Smooth muscle cell of the brain vasculature (primary cell): ENCODE data around the gene PHF21A.
A peak's percentile ranks its signal among the peaks of the same experiment; 100 is the strongest.
"Not testable (repeated sequence)": the region's sequence is repeated elsewhere in the genome, so short reads cannot be mapped to it uniquely, and the experiment has no call there.

Experiments used
- DNase-seq: peaks from one replicate; pipeline ENCODE4 v3.0.0-alpha.2; 2012; ENCODE audit warnings: low read depth, low spot score

Gene PHF21A

DNA sequence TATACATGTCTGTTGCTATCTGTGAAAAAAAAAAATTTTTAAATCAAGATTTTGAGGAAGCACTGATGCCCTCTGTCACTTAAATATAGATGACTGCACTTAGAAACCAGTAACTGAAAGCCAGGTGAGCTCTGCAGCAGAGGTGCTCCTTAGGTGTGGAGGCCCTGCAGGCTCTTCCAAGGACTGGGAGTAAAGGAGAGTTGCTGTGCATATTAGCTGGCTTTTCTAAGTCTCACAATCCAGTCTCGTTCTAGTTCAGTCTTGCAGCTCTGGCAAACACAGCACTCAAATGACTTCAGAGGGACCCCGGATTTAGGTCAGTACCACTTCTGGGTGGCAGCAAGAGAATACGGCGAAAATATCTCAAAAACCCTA is 137.8 kb downstream of the PHF21A start:
- DNase-seq = no peak

DNA sequence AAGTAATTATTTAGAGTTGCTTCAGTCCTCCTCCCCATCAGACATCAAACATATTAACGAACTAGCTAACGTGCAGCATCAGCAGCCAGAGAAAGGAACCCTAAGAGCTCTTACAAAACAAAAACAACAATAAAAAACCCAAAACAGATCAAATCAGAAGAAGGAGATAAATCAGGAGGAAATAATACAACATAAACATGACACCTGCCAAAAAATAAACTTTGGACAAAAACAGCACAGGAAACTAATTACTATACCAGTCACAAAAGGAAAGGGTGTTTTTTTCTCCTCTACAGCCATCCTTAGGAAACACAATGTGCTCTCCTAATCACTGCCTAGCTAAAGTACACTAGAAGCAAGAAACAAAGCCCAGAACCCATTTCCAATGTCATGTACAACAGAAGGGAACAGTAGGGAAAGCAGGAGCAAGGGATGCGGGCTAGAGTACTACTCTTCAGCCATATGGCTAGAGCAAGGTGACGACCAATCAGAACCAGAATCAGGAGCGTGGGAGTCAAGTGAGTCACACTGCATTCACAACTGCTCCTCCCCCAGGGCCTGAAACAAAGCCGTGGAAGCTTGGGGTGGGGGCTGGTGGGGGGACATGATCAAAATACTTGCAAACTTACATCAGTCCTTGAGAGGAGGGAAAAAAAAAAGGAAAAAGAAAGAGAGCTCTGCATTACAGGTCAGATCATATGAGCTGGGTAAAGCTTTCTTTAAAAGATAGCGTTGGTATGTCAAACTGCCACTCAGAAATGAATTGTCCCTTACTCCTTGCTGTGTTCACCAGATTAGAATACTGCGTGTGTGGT is 138.4 kb downstream of the PHF21A start:
- DNase-seq = no peak

DNA sequence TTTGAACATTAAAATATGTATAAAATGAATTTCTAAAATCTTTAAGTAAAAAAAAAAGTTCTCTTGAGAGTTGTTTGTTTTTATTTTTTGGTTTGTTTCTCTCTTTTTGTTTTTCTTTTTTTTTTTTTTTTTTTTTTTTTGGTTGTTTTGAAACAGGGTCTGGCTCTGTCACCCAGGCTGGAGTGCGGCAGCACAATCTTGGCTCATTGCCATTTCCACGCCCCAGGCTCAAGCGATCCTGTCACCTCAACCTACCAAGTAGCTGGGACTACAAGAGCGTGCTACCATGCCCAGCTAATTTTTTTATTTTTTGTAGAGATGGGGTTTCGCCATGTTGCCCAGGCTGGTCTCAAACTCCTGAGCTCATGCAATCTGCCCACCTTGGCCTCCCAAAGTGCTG is 139.4 kb downstream of the PHF21A start:
- not testable (repeated sequence) for DNase-seq

DNA sequence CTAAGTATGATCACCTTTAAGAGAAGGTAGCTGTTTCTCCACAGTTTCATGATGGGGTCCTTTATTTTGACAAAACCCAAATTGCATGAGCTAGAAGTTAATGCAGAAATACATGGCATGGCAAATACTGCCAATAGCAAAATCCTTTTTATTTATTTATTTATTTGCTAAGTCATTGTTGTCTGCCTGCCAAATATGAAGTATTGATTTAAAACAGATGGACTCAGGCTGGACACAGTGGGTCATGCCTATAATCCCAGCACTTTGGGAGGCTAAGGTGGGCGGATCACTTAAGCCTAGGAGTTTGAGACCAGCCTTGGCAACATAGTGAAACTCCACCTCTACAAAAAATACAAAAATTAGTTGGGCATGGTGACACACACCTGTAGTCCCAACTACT is 146.4 kb downstream of the PHF21A start:
- DNase-seq = no peak

DNA sequence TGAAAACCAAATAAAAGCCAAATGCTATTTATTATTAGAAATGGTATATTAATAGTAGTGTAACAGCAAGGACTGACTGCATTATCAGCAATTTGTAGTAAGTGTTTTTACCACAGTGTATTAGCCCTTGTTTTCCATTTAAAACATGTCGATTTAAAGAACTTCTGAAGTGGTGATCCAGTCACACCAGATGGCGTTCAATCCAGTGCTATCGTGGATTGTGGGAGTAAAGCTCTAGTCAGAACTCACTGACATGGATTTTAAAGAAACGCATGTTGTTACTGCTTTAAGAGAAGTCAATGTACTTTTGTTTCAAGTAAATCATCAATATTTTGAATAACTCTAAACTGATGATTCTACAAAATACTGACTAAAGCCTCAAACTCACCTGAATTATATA is 147.7 kb downstream of the PHF21A start:
- no peak for DNase-seq

DNA sequence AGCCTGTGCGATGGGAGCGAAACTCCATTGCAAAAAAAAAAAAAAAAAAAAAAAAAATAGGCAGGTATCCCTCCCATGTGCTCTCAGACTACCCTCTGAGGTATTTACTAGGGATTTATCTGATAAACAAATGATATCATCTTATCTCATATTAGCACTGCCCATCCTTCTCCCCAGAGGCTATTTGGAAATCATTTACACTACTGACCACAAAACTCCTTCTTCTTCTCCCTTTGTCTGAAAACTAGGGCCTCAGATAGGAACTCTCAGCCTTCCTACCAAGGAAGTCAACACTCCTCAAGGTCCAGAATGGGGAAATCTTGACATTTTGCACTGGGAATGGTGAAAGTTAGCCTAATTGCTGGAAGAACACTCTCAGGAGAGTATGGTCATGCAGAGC is 152.4 kb downstream of the PHF21A start:
- no peak for DNase-seq

DNA sequence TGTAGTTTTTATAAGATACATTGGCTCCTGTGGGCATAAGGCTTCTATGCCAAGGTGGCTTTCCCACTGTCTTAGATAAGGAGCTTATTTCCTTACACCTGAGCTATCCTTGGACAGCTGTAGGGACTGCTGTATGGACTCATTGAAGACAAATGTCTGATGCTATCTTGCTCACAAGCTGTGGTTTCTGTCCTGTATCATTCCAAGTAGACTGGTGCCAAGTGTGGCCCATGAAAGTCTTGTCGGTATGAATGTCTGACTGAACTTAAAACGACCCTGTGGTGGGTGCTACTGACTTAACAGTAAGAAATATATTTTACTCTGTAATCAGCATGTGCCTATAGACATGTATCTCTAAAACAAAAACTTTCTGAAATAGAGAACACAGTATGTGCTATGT is 153.7 kb downstream of the PHF21A start:
- DNase-seq = no peak

DNA sequence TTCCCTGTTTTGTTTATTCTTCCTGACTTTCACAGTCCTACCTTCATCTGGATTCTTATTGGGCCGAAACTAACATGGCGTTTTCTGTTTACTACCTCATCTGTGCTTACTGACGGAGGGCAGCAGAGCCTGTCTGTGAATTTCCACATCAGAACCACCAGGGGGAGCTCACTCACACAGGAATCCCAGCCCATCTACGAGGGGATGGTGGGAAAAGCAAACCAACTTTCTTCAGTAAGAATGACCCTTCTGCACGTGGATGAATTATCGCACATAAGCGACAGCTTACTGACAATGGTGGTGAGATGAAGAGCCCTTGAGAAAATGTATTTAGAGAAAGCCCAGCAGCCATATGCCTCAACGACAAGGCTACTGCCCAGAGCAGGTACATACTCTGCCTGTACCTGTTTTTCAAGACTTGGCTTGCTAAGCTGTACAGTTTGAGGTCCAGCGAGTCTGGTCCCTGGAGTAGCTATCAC is 156.3 kb downstream of the PHF21A start:
- DNase-seq = peak; percentile 49

DNA sequence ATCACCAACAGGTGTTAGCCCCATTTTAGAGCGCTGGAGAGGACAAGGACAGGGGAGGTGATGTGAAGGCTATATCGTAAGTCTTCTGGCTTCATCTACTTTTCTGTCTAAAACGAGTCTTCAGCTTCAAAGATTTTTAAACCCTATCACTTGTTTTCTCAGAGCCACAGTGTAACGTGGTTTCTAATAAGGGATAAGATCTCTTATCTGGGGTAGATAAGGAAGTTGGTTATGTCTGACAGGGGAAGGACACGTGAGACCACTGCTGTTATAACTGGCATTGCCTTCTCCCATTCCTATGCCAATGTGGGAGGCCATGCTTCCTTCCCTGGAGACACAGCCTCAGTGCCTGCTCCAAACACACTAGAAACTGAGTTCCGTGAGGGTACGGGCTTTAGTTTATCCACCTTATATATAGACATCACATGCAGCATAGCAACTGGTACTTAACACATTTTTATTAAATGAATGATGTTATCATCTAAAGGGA is 159.5 kb downstream of the PHF21A start:
- DNase-seq = no peak

DNA sequence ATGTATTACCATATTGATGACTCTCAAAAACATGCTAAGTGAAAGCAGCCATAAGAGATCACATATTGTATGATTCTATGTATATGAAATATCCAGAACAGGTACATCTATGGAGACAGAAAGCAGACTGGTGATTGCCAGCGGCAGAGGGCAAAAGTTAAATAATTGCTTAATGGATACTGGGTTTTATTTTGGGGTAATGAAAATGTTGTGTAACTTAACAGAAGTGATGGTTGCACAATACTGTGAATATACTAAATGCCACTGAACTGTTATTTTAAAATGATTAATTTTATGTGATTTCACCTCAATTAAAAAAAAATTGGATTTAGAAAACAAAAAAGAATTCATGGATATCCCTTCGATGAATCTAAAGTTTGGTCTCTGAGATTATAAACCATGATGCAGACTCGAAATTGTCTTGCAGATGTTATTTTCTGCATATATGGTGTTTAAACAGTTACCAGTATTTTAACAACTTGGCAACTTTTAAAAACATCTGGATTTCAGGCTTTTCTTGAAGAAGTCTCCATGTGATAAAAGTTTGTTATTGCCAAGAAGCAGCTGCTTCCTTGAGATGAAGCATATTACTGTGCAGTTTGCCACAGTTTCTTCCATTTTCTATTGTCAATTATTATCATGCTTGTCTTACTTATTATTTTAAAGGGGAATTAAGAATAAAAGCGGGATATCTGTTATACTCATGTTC is 160.7 kb downstream of the PHF21A start:
- no peak for DNase-seq

DNA sequence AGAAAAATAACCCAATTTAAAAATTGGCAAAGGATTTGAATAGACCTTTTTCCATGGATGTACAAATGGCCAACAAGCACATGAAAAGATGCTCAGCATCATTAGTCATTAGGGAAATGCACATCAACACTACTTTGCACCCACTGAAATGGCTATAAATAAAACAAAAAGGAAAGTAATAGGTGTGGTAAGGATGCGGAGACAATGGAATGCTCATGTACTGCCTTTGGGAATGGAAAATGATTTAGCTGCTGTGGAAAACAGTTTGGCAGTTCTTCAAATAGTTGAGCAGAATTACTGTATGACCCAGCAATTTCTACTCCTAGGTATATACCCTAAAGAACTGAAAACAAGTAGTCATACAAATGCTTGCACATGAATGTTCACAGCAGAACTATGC is 161.4 kb downstream of the PHF21A start:
- DNase-seq = no peak

DNA sequence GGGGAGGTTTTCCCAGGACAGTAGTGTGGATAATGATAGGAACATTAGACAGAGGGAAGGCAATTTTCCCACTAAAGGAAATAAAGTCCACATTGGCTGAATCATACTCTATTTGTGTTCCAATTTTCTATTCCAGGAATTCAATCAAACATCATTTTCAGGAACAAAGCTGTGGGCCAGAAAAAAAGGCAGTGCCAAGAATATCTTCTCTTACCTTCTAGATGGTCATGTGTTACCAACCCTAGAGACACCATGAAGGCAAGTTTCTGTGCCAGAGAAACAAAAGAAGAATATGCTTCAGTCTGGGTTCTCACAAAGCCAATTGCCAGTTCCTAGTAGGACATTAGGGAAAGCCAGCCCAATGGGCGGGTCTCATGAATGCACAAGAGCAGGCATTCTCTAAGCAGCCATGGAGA is 171.3 kb downstream of the PHF21A start:
- DNase-seq = no peak

DNA sequence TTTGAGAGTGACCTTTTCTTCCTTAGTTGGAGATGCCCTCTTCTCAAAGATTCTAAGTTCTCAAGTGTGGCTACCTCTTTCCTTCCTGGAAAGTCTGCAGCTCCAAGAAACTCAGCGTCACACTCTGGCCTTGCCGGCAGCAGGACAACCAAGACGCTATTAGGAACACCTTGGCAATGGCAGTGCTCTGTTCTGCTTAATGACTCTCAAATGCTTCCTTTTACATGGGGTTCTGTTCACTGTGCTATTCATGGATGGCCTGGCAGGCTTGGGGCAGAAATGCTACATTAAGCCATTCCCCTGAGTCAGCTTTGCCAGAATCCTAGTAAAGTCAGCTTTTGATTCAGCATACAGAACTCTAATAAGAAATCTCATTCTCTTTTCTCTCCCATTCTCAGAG is 172.9 kb downstream of the PHF21A start:
- no peak for DNase-seq

DNA sequence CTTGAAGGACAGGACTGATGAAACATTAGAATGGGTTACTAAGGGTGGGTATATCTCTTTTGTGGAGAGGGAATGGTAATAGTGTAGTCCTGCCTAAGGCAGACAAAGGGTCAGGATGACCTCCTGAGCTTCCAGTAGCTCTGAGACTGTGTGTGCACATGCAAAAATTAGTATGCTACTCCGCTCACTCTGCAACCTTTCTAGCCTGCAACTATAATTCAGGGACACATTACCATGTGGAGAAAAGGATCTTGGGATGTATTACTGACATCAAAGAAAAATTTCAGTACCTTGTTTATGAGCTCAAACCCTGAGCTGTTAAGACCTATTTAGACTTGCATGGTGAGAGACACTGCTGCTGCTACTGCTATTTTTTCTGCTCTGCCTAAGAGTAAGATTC is 173.4 kb downstream of the PHF21A start:
- no peak for DNase-seq

DNA sequence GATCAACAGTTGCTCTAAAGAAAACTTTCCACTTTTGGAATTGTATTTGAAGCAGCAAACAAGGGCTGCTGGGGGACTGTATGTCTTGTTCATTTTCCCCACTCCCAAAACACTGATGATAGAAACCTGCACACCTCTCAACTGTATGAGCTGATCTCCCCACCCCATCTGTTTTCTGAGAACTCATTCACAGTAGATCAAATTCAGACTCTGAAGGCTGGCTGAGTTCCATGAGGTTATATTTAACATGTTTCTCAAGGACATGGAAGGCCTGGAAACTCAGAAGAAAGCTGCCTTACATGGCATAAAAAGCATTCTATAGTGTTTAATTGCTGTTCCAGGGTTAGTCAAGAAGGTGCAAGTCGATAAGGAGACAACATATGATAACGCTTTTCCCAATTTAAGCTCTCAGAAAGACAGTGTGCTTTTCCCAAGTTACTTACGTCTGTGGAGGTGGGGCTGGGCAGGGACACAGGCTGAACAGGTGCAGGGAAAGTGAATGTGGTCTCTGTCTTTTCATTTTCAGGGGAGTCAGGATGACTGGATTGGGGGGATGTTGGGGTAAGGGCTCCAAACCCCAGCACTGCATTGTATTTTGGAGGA is 175.8 kb downstream of the PHF21A start:
- no peak for DNase-seq

DNA sequence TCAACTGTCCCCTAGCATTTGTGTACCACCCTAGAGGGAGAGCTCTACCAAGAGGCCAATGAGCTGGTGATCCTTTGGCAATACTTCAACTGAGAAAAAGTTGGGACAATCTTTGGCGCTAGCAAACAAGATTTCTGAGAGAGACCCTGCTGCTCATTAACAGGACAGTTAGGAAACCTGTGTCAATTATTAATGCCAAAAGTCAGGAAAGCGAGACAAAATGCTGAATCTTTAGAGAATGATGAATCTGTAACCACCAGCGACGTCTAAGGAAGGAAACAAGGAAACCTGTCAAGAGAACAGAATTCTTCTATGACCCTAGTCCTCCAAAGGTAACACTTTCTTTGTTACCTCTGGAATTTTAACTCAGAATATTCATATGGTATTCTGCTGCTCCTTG is 178.9 kb downstream of the PHF21A start:
- no peak for DNase-seq

DNA sequence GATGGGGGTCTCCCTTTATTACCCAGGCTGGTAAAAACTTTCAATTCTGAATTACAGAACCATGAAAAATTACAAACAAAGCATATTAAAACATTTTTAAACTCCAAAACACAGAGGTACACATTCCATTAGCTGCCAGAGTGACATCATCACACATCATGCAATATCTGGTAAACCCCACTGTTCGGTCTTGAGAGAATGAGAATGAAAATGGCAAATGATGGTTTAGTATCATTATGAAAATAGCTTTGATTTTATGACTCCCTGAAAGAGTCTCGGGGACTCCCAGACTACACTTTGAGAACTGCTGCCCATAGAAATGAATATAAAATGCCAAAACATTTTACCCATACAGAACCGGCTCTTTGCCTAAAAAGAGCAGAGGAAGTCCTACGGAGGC is 180.0 kb downstream of the PHF21A start:
- DNase-seq = no peak

DNA sequence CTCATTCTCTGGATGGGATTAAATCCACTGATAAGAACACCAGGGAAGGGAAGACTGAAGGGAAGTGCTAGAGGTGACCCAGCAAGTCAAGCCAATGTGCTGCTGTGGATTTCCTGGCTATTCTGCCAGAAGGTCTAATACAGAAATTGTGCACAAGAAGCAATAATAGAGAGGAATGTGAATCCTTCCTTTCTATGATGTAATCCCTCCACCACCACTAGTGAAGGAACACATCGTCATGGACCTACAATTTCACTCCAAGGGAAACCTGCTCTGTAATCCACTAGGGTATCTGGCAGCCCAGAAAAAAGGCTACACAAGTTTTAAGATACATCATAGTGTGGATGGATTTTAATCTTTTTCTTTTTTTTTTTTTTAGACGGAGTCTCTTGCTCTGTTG is 181.4 kb downstream of the PHF21A start:
- DNase-seq = no peak

DNA sequence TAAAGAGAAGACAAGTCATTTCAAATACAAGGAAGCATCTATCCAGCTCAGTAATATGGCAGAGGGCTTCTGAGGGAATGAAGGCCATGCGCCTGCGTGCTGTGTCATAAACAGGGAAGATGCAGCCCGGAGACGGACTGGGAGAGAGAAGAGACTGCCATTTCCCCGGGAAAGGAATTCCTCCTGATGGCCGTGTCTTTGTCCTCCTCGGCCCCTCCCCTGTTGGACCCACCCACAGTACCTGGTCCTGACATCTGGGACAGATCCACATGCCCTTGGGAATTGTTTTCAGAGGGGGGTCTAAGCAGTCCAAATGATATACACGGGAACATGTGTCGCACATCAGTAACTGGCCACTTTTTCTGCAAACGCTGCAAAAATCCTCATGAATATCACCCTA is 183.3 kb downstream of the PHF21A start:
- no peak for DNase-seq

DNA sequence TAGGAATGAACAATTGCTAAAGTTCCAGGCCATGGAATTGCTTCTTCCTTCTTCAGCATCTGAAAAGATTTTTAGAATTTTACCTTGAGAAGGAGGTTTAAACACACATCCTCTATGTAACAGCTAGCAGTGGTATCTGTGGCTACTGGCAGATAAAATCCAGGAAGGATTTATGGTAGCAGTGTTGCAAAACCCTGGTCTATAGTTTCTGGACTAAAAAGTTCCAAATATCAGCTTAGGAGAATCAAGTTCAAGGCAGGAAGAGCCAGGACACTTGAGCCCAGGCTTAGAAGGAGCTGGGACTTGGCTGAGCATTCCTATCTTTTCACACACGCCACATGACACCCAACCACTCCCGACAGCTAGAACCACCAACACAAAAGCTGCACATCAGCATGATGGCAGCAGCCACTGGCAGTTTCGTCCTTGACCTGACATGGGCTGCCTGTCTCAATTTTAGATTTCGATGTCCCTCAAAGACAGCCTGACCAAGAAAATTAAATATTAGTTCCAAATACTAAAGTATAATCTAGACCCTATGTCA is 184.7 kb downstream of the PHF21A start:
- DNase-seq = no peak

DNA sequence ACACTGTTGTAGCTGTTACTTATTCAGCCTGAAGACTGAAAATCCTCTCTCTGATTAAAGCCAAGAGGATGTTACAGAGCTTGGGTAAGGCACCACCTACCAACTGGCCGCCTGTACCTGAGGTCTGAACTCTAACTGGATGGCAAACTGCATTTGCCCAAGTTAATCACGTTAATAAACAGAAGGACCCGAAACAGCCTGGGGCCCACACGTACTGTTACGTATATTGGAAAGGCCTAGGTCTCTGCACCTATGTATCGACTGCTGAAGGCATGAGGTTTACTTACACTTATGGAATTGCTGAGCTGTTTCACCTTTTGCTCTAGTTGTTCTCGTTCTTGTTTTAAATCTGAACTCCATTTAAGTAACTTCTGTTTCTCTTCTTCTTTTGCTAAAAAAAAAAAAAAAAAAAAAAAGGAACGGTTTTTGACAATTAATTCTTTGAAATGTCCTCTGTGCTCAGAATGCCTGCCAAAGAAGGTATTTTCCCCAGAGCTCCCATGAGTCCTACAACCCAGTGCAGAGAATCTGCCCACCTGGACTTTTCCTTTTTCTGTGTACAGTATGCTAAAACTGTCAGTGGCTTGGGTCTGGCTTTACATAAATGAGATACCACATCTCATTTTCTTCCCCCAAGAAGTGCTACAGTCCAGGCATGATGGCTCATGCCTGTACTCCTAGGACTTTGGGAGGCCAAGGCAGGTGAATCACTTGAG is 185.7 kb downstream of the PHF21A start:
- DNase-seq = no peak
